DND-41 (cell line): Measurements from ENCODE around the gene HSD17B2.

Experiments used
- ATAC-seq: fragments of 200-7000 bp; cut with Tn5 transposase; 3 replicates; pipeline ENCODE4 v1.9.1; 2021; ENCODE audit warnings: low read depth; ENCODE audit not compliant: insufficient read depth
- DNase-seq: peaks from one replicate; pipeline ENCODE4 v3.0.0-alpha.2; 2020
- H2AFZ ChIP-seq: 2 replicates; pipeline ENCODE4 v1.6.0; 2012; ENCODE audit warnings: low read depth, low read length
- H3K27ac ChIP-seq: 2 replicates; pipeline ENCODE4 v1.5.1; 2012; ENCODE audit warnings: low read length, inconsistent platforms
- H3K27me3 ChIP-seq: fragments of 200-600 bp; sonication (generic); 2 replicates; pipeline ENCODE4 v1.6.0; 2012; ENCODE audit warnings: low read length, mild to moderate bottlenecking, inconsistent platforms; ENCODE audit not compliant: insufficient read depth, poor library complexity
- H3K36me3 ChIP-seq: 2 replicates; pipeline ENCODE4 v1.5.1; 2012; ENCODE audit warnings: low read length, inconsistent platforms; ENCODE audit not compliant: insufficient read depth
- H3K4me1 ChIP-seq: 2 replicates; pipeline ENCODE4 v1.5.1; 2012; ENCODE audit warnings: mild to moderate bottlenecking, low read length; ENCODE audit not compliant: insufficient read depth
- H3K4me2 ChIP-seq: 2 replicates; pipeline ENCODE4 v1.6.0; 2012; ENCODE audit warnings: mild to moderate bottlenecking, moderate library complexity, low read length, inconsistent platforms; ENCODE audit not compliant: insufficient read depth
- H3K4me3 ChIP-seq, 2 experiments: fragments of 200-600 bp in 1 of 2; shearing (Covaris generic) in 1 of 2; 2 replicates each; pipeline ENCODE4 v1.5.1; 2012 to 2016; ENCODE audit warnings: inconsistent platforms in 2 of 2, low read length in 2 of 2, mild to moderate bottlenecking in 2 of 2, low read depth in 1 of 2, moderate library complexity in 1 of 2
- H3K79me2 ChIP-seq: 2 replicates; pipeline ENCODE4 v1.6.0; 2012; ENCODE audit warnings: low read length, inconsistent platforms; ENCODE audit not compliant: insufficient read depth
- H3K9ac ChIP-seq: 2 replicates; pipeline ENCODE4 v1.6.0; 2012; ENCODE audit warnings: low read depth, mild to moderate bottlenecking, inconsistent platforms, low read length, moderate library complexity
- H3K9me3 ChIP-seq: 2 replicates; pipeline ENCODE4 v1.5.1; 2012; ENCODE audit warnings: low read length, moderate library complexity, mild to moderate bottlenecking, inconsistent platforms; ENCODE audit not compliant: insufficient read depth, severe bottlenecking
- H4K20me1 ChIP-seq: 2 replicates; pipeline ENCODE4 v1.6.0; 2012; ENCODE audit warnings: low read length; ENCODE audit not compliant: insufficient read depth
- CTCF ChIP-seq: IDR thresholded peaks from 2 replicates; pipeline ENCODE4 v1.5.1; 2012; ENCODE audit warnings: borderline replicate concordance, low read length, moderate library complexity, mild to moderate bottlenecking; ENCODE audit not compliant: poor library complexity, severe bottlenecking; ENCODE audit errors: extremely low read depth
- EZH2 ChIP-seq: IDR thresholded peaks from 3 replicates; pipeline ENCODE4 v1.6.1; 2012; ENCODE audit warnings: borderline replicate concordance, low read depth, mild to moderate bottlenecking, moderate library complexity, low read length, inconsistent platforms; ENCODE audit not compliant: severe bottlenecking

The HSD17B2 gene

GRCh38 chr16:82063456-82064082, 28.5 kb downstream of the HSD17B2 start:
- Histone ChIP-seq H3K36me3 (no peaks in the 10 kb centered on the region), H4K20me1 (no peaks in the 10 kb centered on the region), H3K79me2 (no peaks in the 10 kb centered on the region), H3K9me3 (no peaks in the 10 kb centered on the region), H3K9ac (no peak overlapping the region), H3K27me3 (no peaks in the 10 kb centered on the region), H3K4me2 (no peak overlapping the region), H3K4me1 (no peaks in the 10 kb centered on the region), H3K4me3 (no peak overlapping the region), H3K27ac (no peak overlapping the region), H2AFZ (no peak overlapping the region)
- DNase-seq (no peak), ATAC-seq (no peak)
- TF ChIP-seq CTCF (no peak), EZH2 (no peak)

GRCh38 chr16:82067042-82067803, 32.2 kb downstream of the HSD17B2 start:
- H3K27ac ChIP-seq = no peak overlapping the region
- no peaks in the 10 kb centered on the region for H3K36me3 ChIP-seq
- H3K9ac ChIP-seq = no peak overlapping the region
- H2AFZ ChIP-seq = no peak overlapping the region
- TF ChIP-seq CTCF (no peak), EZH2 (no peak)
- ATAC-seq (no peak), DNase-seq (no peak)
- no peaks in the 10 kb centered on the region for H3K9me3 ChIP-seq
- no peak overlapping the region for H3K4me2 ChIP-seq
- H3K79me2 ChIP-seq = no peaks in the 10 kb centered on the region
- no peaks in the 10 kb centered on the region for H3K27me3 ChIP-seq
- no peaks in the 10 kb centered on the region for H4K20me1 ChIP-seq
- no peaks in the 10 kb centered on the region for H3K4me1 ChIP-seq
- no peak overlapping the region for H3K4me3 ChIP-seq

GRCh38 chr16:82067804-82068325, 32.8 kb downstream of the HSD17B2 start:
- H3K27me3 ChIP-seq = no peaks in the 10 kb centered on the region
- no peak overlapping the region for H2AFZ ChIP-seq
- TF ChIP-seq CTCF = no peak
- TF ChIP-seq EZH2 = no peak
- DNase-seq = no peak
- H3K4me2 ChIP-seq = no peak overlapping the region
- H3K9ac ChIP-seq = no peak overlapping the region
- ATAC-seq = no peak
- no peaks in the 10 kb centered on the region for H3K4me1 ChIP-seq
- no peak overlapping the region for H3K27ac ChIP-seq
- H3K36me3 ChIP-seq = no peaks in the 10 kb centered on the region
- H3K9me3 ChIP-seq = no peaks in the 10 kb centered on the region
- no peaks in the 10 kb centered on the region for H4K20me1 ChIP-seq
- no peak overlapping the region for H3K4me3 ChIP-seq
- H3K79me2 ChIP-seq = no peaks in the 10 kb centered on the region
